ENCODE data around the gene GNAL.

GNAL gene

DNA sequence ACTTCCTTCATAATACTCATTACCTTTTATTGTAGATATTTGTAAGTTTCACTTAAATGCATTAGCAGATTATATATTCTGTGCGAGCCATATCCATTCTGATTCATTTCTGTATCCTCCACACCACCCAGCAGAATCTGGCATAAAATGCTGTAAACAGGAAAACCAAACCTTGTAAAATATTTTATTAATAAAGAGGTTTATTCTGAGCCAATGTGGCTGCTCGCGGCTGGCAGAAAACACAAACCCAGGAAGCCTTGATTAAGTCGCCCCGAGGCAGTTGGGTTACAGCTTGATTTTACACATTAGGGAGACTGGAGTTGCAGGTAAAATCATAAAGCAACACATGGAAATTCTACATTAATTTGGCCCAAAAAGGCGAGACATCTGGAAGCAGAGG lies 40.5 kb downstream of the GNAL start:
- no peak for DNase-seq

DNA sequence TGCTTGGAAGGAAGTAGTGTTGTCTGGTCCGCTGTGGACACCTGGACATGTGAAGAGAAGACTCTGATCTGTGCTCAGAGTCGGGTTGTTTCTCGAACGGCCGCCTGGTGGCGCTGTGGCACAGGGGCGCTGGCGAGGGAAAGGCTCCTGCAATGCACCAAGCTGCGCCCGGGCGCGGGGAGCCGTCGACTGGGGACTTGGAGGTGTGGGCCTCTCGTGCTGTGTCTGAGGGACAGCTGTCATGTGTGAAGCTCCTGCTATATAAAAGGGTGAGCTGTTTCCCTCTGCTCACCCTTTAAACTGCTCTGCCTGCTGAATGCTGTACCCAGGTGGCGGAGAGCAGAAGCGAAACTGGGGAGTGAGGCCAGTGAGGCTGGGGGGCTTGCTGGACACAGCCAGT lies 44.0 kb downstream of the GNAL start:
- DNase-seq: peak; percentile 73 to 80

DNA sequence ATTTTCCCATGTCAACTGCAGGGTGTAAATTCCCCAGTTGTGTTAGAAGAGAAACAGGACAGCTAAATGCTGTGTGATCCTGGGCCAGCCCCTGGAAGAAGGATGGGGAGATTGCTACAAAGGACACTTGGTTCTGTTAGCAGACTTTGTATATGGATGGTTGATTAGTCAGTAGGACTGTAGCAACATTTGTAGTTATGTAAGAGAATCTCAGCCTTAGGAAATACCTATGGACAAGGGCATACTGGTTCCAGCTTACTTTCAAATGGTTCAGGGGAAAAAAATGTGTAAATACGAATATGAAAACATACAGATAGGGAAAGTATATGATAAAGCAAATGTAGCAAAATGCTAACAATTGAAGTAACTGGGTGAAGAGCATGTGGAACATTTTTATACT lies 47.6 kb downstream of the GNAL start:
- DNase-seq: no peak

DNA sequence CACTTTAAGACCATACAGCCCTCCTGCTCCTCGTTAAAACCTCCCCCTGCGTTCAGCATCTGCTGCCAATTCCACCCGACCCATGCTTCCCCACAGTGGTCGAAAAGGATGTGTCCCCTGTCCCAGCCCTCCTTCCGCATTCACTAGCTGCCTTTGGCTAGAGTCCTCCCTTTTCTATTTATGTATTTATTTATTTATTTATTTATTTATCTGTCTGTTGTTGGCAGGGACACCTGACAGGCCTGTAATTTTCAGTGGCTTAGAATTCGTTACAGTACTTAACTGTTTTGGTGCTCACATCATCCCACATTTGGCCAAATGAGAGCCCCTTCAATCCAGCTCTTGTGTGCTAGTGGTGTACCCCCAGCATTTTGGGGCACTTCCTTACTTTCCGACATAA lies 50.8 kb downstream of the GNAL start:
- DNase-seq: no peak

DNA sequence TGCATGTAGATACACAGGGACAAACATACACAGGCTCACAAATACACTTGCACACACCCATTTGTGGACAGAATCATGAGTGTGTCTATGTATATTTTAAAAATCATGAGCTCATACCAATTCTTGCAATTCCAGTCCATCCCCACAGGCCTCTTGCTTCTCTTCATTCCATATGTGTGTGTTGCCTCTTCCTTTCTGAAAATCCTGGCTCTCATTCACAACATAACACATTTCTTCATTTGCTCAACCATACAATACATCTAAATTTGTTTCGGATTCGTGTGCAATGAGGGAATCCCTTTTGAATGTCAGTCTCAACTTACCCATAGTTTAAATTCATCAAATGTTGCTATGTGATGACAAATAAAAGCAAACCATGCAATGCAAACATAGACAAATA lies 51.4 kb downstream of the GNAL start:
- no peak for DNase-seq

DNA sequence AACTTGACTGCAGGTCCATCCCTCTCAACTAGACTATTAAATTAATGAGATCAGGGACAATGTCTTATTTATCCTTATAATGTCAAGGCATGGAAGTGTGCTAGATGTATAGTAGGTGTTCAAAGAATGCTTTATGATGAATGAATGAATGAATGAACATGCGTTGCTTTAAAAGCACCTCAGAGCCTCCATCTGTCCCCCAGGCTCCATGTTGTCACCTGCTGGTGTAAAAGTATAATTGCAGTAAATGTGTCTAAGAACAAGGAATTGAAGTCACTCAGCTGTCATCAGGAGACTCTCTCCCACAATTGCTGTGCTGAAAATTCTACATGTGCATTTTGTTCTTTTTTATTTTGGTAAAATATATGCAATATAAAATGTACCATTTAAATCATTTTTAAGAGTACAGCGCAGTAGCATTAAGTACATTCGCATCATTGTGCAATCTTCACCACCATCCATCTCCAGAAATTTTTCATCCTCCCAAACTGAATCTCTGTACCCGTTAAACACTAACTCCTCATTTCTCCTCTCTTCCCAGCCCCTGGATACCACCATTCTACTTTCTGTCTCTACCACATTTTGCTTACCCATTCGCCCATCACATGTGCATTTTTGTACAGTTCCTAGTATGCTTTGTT lies 52.6 kb downstream of the GNAL start:
- no peak for DNase-seq

DNA sequence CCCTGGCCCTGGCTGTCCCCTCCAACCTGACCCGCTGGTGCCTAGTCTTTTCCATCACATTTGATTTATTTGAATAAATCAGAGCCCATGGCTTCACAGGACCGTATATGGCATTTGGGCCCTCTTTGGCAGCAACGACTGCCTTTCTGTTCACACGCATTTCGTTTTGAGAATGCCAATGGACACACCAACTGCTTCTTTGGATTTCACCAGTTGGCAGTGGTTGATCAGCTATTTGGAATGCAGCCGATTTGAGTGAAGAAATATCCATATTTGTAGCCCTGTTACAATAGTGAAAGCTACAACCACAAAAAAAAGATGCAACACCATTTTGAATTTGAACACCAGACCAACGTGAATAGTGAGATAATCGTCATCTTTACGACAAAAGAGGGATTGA lies 56.5 kb downstream of the GNAL start:
- no peak for DNase-seq

DNA sequence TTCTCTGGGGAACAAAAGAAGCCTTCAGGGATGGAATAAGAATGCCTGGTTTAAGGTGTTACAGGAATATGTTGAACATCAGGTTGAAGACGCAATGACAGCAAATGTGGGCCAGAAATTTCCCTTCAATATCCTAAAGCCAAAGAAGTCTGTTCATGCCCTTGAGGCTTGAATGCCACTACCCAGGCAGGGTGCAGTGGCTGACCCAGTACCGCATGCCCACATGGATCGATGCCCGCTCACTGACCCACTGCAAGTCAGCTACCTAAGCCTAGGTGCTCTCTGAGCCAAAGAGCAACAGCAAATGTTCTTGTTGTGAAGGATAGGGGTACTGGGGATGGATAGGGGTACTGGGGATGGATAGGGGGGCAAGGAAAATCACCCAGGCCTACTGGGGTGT lies 58.2 kb downstream of the GNAL start:
- no peak for DNase-seq

DNA sequence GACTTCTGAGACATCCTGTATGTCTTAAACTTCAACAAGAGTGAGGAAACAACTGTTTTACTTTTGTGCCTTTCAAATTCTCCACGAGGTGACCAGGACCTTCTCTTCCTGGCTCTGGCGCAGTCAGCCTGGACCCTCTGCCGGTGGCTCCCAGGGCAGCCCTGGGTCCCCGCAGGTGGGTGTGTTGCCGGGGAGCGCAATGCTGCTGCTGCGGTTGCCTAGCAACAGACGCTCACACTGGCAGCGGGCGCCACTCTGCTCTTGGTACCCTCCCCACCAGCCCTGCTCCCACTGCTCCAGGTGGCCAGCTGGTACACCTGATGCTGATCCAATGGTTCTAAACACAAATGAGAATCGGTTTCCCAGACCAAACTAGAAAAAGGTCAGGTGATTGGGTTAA lies 58.7 kb downstream of the GNAL start:
- no peak for DNase-seq

DNA sequence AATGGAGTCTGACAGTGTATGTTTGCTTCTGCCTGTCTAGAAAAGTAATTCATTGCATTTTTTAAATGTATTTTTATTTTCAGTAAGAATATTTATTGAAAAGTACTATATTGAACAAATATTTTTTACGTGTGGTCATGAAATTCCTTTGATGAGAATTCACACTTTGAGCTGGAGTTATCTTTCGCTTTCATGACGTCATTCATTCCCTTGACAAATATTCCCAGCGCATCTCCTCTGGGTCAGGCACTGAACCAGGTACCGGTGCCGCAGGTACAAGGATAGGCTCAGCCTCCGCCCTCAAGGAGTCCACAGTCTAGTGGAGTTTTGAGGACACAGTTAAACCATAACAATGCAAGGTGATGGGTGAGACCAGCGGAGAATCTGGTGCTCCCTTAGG lies 60.2 kb downstream of the GNAL start:
- no peak for DNase-seq

DNA sequence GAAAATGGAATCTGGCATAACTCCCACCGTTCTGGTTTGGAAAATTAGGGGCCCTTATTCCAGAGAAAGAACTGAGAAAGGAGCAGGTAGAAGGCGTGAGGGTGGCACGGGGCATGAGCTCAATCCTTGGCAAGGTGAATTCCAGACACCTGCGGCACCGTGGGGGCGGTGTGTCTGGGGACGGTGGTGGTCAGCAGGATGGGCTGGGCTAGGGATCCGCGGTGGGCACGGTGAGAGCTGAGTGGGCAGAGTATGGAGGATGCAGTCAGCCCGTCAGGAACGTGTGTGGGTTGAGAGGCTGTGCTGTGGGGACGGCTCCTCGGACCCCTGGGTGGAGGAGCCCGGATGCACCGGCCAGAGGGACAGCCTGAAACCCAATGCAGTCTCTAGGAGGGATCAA lies 61.1 kb downstream of the GNAL start:
- no peak for DNase-seq

DNA sequence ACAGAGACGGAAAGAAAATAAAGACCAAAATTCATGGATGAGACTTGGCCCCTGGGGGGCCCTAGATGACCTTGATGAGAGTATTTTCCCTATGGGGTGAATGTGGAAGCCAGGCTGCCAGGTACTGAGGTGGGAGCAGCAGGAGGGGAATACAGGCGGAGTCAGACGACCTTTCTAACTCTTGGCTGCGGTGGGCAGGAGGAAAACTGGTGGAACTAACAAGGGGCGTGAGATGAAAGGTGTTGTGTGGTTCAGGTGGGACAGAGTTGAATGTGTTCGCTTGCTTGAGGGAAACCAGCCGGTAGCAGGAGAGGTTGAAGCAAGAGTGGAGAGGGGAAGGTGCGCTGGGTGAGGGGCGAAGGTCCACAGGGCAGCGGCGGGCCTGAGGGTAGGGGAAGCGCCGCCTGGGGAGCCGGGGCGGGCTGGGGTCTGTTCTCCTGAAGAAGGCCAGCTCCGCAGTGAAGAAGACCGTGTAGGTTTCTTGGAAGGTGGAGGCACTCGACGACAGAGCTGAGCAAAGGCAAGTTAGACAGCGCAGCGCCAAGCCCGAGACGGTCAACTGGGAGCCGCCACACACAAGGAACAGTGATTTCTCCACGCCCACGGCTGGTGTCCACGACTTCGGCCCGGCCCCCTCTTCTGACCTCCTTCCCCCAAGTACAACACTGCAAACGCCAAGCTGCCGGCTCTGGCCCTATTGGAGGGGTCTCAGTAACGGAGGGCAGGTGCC lies 61.7 kb downstream of the GNAL start:
- no peak for DNase-seq

DNA sequence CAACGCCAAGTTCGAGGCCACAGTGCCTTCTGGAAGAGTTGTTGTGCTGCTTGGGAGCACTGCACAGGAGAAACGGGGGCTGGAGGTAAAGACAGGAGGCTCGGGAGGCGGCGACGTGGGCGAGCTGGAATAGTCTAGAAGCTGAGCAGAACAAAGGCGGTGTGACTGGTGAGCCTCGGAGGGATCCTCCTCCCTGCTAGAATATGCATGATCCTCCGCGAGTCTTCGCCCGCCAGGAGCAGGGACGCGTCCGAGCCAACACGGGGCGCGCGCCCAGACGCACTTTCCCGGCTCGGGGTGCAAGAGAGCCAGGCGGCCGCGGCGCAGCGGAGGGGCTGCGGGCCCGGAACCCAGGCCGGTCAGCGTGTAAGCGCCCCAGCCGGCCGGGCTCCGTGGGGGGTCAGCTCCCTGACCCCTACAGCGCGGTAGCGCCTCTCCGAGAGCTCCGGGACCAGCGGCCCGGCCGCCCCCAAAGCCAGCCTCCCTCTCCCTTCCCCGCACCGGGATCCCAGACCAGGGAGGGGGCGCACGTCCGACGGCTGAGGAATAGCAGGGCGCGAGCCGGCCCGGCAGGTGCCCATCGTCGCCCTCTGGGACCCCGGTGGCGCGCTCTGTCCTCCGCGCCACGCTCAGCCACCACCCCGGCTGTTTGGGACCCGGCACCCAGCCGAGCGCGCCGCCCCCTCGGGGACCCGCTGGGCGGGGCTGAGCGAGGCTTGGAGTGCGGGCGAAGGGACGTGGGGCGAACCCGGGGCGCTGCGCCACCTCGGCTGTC lies 62.5 kb downstream of the GNAL start:
- DNase-seq: no peak

DNA sequence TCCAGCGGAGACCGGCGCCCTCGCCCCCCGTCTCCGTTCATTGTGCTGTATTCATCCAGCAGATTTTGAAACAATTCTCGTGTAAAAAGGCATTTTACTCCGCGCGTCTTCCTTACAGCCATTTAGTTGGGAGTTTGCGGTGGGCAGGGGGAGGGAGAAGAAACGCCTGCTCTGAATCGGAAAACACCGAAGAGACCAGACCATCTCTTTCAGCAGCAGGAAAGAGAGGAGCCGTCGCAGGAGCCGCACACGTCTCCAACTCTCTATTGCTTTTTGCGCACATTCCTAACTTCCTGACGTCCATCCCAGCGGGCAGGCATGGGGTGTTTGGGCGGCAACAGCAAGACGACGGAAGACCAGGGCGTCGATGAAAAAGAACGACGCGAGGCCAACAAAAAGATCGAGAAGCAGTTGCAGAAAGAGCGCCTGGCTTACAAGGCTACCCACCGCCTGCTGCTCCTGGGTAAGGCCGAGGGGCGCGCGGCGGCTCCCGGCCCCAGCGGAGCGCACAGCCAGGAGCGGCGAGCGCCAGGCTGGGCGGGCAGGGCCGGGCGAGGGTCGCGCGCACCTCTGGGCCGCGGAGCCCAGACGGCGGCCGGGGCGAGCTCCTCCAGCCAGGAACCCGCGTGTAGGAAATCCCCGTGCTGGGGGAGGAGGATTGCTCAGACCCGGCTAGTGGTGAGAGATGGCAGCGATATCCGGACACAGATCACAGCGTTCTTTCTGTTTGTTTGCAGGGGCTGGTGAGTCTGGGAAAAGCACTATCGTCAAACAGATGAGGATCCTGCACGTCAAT lies 63.2 kb downstream of the GNAL start:
- peak in 1 of 2 donors; percentile 13 for DNase-seq

DNA sequence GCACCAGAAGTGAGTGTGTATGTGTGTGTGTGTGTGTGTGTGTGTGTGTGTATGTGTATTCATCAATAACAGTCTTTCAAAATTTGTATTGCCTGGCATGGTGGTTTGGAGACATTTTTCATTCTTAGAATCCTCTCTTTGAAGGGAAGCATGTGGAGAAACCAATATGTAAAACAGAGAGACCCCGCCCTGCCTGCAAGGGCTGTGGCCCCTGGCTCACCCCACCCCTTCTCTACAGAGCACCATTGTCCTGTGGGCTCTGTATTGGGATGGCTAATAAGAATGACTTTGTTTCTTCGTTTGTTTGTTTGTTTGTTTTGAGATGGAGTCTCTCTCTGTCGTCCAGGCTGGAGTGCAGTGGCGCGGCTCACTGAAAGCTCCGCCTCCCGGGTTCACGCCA lies 65.9 kb downstream of the GNAL start:
- DNase-seq: no peak

DNA sequence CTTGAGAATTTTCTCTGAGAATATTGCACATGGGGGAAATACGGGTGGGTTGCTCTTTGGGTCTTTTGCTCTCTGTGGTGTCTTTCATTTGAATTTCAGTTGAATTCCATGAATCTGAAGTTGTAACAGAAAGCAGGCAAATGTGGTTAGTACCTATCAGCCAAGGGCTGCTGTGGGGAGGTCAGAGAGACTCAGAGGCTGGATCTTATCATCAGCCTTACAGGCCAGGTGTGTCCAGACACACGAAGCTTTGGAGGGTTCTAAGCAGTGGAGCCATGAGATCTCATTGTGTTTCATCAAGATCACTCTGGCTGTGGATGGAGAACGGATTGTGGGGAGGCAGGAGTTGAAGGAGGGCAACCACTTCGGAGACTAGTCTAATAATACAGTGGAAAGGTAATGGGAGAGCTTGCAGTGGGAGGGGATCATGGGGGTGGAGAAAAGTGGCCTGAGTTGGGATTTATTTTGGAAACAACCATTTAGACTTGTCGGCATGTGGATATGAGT lies 68.1 kb downstream of the GNAL start:
- DNase-seq: no peak

DNA sequence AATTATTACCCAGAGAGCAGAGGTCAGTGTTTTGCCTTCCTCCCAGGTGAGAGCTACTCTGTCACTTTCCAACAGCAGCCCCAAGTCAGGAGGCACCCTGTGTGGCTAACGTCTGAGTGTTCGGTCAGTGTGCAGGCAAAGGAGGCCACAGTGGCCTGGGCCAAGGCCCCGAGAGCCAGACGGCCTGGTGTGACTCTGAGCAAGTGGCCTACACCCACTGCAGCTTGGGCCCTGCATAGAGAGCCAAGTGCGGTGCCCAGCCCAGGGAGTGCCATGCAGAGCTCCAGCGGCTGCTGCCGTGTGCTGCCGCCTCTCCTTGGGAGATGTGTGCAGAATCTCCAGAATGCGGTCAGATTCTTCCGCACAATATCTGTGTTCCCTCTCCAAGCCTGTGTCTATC lies 70.4 kb downstream of the GNAL start:
- DNase-seq: no peak

DNA sequence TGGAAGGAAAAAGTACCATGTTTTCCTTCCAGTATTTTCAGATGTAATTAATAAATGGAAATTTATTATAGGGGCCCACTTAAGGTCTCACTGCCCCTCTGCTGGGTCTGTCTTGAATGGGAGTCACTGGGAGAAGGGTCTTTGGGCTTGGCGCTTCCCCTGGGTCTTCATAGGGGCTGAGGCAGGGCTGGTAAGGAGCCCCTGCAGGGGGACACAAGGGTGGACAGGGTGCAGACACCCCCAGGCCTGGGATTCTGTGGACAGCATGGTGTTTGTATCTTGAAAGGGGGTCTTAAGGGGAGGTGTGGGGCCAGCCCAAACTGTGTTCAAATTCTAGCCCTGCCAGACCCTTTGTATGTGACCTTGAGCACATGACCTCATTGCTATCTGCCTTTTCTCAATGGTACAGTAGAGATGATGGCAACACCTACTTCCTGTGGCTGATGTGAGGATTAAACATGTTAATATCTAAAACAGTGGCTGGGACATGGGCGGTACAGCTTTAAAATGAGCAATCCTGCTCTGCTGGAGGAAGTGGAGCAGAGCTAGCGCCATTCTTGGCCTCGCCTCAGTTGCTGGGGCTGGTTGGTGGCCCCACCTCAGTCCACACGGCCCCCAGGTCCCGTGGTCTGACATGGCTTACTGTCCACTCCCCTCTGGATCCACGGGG lies 71.6 kb downstream of the GNAL start:
- no peak for DNase-seq

DNA sequence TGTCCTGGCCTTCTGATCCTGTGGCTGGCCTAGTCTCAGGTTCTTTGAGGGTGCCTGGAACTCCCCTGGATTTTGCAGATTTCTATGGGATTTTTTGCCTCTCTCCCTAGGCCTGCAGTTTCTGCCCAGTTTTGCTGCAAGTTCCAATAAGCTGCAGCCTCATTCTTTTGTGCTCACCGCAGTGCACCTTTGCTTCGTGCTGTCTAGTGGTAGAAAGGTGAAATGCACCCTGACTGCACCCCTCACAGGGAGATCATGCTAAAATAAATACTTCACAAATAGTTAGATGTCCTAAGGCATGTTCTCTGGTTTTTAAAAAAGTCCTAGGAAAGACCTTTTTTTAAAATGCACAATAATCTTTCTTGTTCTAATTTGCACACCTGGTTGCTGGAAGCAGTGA lies 72.5 kb downstream of the GNAL start:
- no peak for DNase-seq

DNA sequence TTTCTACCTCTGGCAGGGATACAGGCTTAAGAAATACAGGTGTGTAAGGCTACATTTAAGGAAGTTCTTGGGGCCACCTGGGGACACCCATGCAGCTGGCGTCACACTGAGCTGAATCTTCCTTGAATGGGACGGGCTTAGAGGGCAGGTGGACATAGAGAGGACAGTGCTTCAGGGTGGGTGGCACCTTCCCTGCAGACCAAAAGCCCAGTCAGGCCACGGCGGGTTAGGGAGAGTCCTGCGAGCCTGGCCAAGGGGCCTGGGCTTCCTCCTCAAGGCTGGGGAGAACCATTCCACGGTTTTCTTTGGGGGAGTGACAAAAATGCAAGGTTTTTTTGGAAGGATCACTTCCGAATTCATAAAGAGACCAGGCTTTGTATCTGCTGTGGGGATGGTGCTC lies 73.4 kb downstream of the GNAL start:
- DNase-seq: no peak

DNA sequence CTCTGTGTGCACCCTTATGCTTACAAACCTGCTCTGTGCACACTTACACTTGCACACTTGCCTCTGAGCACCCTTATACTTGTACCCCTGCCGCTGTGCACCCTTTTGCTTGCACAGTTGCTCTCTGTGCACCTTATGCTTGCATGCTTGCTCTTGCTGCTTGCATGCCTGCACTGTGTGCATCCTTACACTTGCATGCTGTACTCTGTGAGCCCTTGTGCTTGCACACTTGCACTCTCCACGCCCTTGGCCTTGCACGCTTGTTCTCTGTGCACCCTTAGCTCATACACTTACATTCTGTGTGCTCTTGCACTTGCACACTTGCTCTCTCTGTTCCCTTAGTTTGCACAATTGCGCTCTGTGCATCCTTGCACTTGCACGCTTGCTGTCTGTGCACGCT lies 78.3 kb downstream of the GNAL start:
- no peak for DNase-seq

DNA sequence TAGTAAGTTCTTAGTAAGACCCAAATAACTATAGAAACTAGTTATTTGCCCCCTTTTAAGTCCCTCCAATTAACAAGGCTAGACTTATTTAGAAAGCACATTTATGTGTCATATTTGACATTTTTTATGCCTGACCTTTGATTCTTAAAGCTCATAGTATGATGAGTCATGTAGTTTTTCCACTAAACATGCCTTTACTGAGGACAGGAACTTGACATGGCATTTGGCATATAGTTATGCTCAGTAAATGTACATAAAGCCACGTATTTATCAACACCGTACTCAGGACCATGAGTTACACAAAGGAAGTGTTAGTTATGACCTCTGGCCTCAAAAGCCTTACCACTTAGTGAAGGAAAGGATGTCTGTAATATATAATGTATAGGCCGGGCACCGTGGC lies 78.9 kb downstream of the GNAL start:
- no peak for DNase-seq

Measured in stimulated activated CD4-positive, alpha-beta T cell treated with anti-CD3 and anti-CD28 coated beads, Interleukin-2, amount 100 ng/mL, for 24 hours (primary cell).